Colonic mucosa (tissue), 4 donors: ENCODE results near the gene PRIMA1. TPM values are rescaled to one million over a fixed set of nuclear protein-coding genes. Genes with fewer than 3 reads are reported as not detected.

Experiments used
- DNase-seq: peaks from one replicate; pipeline ENCODE4 v3.0.0-alpha.2; 2020
- H3K27ac ChIP-seq: fragments of 200-600 bp; one replicate; pipeline ENCODE4 v1.8.0; 2021
- H3K27me3 ChIP-seq: fragments of 200-600 bp; one replicate; pipeline ENCODE4 v1.8.0; 2021
- H3K36me3 ChIP-seq: fragments of 200-600 bp; one replicate; pipeline ENCODE4 v1.8.0; 2021
- H3K4me1 ChIP-seq: fragments of 200-600 bp; one replicate; pipeline ENCODE4 v1.8.0; 2021; ENCODE audit warnings: mild to moderate bottlenecking
- H3K4me3 ChIP-seq: fragments of 200-600 bp; one replicate; pipeline ENCODE4 v1.8.0; 2021
- H3K9ac ChIP-seq, 2 donors: one replicate each; pipeline ENCODE4 v1.7.0; 2013; ENCODE audit warnings: control low read depth in 2 of 2, low read depth in 2 of 2, low read length in 2 of 2
- H3K9me3 ChIP-seq: fragments of 200-600 bp; one replicate; pipeline ENCODE4 v1.8.0; 2021
- intact Hi-C: fragments of 100-400 bp; cut with DNase I; formaldehyde crosslinking; loops from one replicate; pipeline ENCODE4 v1.14.1; 2022
- total RNA-seq, 2 donors: library from RNA; stranded (reverse); fragmentation: NEBNext Ultra II Directional in 1 of 2; extraction: Animal tissue kit (Norgen Biotek cat#: 25700) in 1 of 2; gene quantifications; one replicate each; pipeline ENCODE4 v1.2.1, GENCODE V29; 2021
- TF ChIP-seq, protein P1 (sequence below): fragments of 200-600 bp; IDR thresholded peaks from one replicate; pipeline ENCODE4 v1.8.0; 2022; ENCODE audit warnings: antibody characterized with exemption, mild to moderate bottlenecking
- donor health status: healthy.
- donor health status: DM: no; HTN: no; CAD: no.
- donor health status: DM: no; HTN: no; CAD: no.

PRIMA1 gene
- total RNA-seq, 2 donors from 2014 or later: 1.2 to 4.4 TPM

DNA sequence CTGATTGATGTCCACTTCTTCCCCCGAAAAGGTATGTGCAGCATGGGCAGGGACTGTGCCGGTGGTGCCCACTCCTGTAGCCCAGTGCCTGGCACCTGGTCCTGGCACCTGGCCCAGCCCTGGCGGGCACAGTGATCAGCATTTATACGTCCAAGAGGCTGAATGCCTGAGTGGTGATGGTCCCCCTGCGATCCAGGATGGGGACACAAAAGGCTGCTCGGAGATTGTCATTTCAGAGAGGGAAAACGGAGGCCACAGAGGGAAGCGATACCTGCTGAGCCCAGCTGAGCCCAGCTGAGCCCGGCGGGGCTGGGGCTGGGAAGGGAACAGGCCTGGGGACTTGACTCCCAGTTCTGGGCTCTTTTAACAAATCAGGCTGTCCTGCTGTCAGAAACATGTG, 55.8 kb downstream of the PRIMA1 start:
- H3K4me3 ChIP-seq: no peak overlapping the region
- intact Hi-C loops: no loop called here
- TF ChIP-seq, protein P1, sequence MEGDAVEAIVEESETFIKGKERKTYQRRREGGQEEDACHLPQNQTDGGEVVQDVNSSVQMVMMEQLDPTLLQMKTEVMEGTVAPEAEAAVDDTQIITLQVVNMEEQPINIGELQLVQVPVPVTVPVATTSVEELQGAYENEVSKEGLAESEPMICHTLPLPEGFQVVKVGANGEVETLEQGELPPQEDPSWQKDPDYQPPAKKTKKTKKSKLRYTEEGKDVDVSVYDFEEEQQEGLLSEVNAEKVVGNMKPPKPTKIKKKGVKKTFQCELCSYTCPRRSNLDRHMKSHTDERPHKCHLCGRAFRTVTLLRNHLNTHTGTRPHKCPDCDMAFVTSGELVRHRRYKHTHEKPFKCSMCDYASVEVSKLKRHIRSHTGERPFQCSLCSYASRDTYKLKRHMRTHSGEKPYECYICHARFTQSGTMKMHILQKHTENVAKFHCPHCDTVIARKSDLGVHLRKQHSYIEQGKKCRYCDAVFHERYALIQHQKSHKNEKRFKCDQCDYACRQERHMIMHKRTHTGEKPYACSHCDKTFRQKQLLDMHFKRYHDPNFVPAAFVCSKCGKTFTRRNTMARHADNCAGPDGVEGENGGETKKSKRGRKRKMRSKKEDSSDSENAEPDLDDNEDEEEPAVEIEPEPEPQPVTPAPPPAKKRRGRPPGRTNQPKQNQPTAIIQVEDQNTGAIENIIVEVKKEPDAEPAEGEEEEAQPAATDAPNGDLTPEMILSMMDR: no peak
- H3K36me3 ChIP-seq: no peaks in the 10 kb centered on the region
- no peak overlapping the region for H3K9ac ChIP-seq
- no peak for DNase-seq
- no peak overlapping the region for H3K27ac ChIP-seq
- no peaks in the 10 kb centered on the region for H3K27me3 ChIP-seq
- H3K9me3 ChIP-seq: no peaks in the 10 kb centered on the region
- H3K4me1 ChIP-seq: no peaks in the 10 kb centered on the region

DNA sequence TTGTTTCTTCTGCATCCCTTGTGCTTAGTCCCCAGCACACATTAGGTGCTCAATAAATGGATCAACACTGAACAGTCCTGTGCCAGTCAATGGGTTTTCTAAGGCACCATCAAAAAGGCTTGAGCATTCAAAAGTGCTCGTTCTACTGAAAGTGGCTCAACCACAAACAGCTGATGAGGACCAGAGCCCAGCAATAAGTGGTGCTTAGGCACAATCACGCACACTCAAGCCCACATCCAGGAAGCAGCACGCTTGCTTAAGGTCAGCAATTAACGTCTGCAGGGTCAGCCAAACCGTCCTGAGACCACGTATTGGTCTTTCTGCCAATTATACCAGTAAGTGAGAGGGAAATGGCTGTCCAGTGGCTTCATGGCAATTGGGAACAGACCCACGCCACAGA, 56.5 kb downstream of the PRIMA1 start:
- no peaks in the 10 kb centered on the region for H3K4me1 ChIP-seq
- H3K27me3 ChIP-seq: no peaks in the 10 kb centered on the region
- intact Hi-C loops: no loop called here
- TF ChIP-seq, protein P1: no peak
- no peak overlapping the region for H3K9ac ChIP-seq
- no peaks in the 10 kb centered on the region for H3K9me3 ChIP-seq
- H3K4me3 ChIP-seq: no peak overlapping the region
- H3K27ac ChIP-seq: no peak overlapping the region
- H3K36me3 ChIP-seq: no peaks in the 10 kb centered on the region
- DNase-seq: no peak

DNA sequence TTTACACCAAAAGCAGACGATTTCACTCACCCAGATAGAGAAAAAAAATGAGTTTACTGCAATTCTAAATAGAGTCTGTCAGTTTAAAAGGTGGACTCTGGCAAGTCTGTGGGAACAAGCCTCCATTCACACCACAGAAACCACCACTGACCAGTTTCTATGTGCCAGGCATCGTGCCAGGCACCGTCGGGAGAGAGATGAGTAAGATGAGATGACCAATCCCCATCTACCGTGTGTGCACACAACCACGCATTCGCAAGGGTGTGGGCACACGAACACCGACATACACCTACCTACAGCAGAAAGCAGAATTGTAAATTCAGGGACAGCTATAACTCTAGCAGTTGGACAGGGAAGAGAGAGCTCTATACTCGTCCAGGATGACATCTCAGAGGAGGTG, 58.3 kb downstream of the PRIMA1 start:
- H3K27ac ChIP-seq: no peak overlapping the region
- TF ChIP-seq, protein P1: no peak
- H3K9ac ChIP-seq: no peak overlapping the region
- intact Hi-C loops: no loop called here
- H3K4me3 ChIP-seq: no peak overlapping the region
- DNase-seq: no peak
- H3K36me3 ChIP-seq: no peaks in the 10 kb centered on the region
- H3K9me3 ChIP-seq: no peaks in the 10 kb centered on the region
- H3K4me1 ChIP-seq: no peaks in the 10 kb centered on the region
- no peaks in the 10 kb centered on the region for H3K27me3 ChIP-seq

DNA sequence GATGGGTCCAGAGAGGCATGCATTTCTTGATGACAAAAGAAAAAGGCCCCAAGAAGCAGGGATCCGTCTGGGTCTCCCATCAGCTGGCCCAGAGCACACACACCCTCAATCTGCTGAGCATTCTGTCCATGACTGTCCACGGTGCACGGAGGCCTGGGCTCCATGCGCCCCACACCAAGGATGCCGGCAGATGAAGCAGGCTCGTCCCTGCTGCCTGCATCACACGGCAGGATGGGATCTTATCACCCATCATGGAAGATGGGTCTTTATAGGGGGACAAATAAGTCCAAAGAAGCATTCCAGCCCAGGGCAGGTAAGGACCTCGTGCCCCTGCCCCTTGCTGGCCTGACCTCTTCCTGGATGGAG, 59.7 kb downstream of the PRIMA1 start:
- Histone ChIP-seq H3K4me3 (no peak overlapping the region), H3K4me1 (no peaks in the 10 kb centered on the region), H3K9me3 (no peaks in the 10 kb centered on the region), H3K27ac (no peak overlapping the region), H3K27me3 (no peaks in the 10 kb centered on the region), H3K36me3 (no peaks in the 10 kb centered on the region), H3K9ac (no peak overlapping the region)
- DNase-seq: no peak
- TF ChIP-seq, protein P1: no peak
- intact Hi-C loops: no loop called here

DNA sequence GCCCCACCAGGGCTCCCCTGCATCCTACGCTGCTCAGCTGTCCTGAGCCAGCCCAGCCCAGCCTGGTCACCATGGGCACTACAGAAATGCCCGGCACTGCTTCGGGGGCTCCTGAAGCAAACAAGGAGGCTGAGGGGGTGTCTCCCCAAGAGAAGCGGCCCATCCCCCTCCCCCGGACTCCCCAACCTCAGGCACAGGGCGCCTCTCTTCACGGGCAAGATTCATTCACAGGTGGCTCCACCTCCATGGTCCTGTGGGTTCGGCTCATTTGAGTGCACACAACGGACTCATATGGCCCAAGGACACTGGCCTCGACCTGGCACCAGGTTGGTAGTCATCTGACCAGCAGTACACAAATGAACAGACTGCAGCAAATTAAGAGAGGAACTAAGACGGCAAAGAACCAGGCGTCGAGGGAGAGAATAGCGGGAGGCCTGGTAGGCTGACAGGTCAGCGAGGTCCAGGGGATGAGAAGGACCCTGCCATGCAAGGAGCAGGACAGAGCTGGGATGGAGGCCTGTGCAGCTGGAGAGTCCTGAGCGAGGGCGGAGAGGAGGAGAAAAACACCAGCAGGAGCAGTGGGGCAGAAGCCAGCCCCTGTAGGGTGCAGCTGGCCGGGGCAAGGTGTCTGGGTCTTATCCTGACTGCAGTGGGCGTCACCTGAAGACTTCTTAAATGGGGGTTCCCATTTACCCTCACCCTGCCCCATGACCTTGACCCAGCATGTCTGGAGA, 60.2 kb downstream of the PRIMA1 start:
- Histone ChIP-seq H3K4me1 (no peaks in the 10 kb centered on the region), H3K9ac (no peak overlapping the region), H3K27me3 (no peaks in the 10 kb centered on the region), H3K4me3 (no peak overlapping the region), H3K36me3 (no peaks in the 10 kb centered on the region), H3K27ac (no peak overlapping the region), H3K9me3 (no peaks in the 10 kb centered on the region)
- TF ChIP-seq, protein P1: no peak
- intact Hi-C loops: no loop called here
- DNase-seq: no peak
